Measurements from ENCODE around the gene OSTF1. TPM values are rescaled to one million over a fixed set of nuclear protein-coding genes. Genes with fewer than 3 reads are reported as not detected.
A peak's percentile ranks its signal among the peaks of the same experiment; 100 is the strongest.

The OSTF1 gene
- total and polyA plus RNA-seq, 2 experiments from 2014 or later = 34.9 to 70.9 TPM

GRCh38 chr9:75142202-75142601, 53.9 kb downstream of the OSTF1 start:
- peaks cover 16% of the 10 kb centered on the region for H3F3A ChIP-seq (ENCODE audit: insufficient read depth)
- no peak overlapping the region for H3K4me2 ChIP-seq (ENCODE audit: unreplicated experiment)
- DNase-seq = no peak
- WGBS, 2 experiments (ENCODE audit: low coverage in 1 of 2, low lambda C conversion rate in 2 of 2, missing lambda C conversion rate in 2 of 2) = 95 to 100% methylated on average over 2 of the region's 2 CpGs
- H3K9ac ChIP-seq = no peak overlapping the region
- TF ChIP-seq EZH2 (IDR thresholded peaks at IDR 0.05; ENCODE audit: insufficient read depth, poor library complexity, severe bottlenecking) (no peak), EZH2phosphoT487 (IDR thresholded peaks at IDR 0.05; ENCODE audit: insufficient read depth, low read depth) (no peak)
- peaks cover 15% of the 10 kb centered on the region for H3K4me1 ChIP-seq (ENCODE audit: insufficient read depth)
- no peak overlapping the region for H3K4me3 ChIP-seq
- H2AFZ ChIP-seq = no peak overlapping the region
- H4K20me1 ChIP-seq (ENCODE audit: insufficient read depth) = no peaks in the 10 kb centered on the region
- no peak overlapping the region for H3K27ac ChIP-seq
- no peaks in the 10 kb centered on the region for H3K79me2 ChIP-seq (ENCODE audit: insufficient read depth)
- H3K36me3 ChIP-seq (ENCODE audit: low read depth) = peaks cover 21% of the 10 kb centered on the region
- H3K9me3 ChIP-seq (ENCODE audit: low read depth) = no peaks in the 10 kb centered on the region
- no peaks in the 10 kb centered on the region for H3K27me3 ChIP-seq (replicated peaks; ENCODE audit: insufficient read depth)
- H3K9me2 ChIP-seq (ENCODE audit: insufficient read depth) = no peaks in the 10 kb centered on the region
- in situ Hi-C loops (cut with MboI) = no loop called here

- no peaks in the 10 kb centered on the region for H4K20me1 ChIP-seq (ENCODE audit: insufficient read depth)
- 89 to 96% methylated on average over 3 of the region's 3 CpGs for WGBS, 2 experiments (ENCODE audit: low coverage in 1 of 2, low lambda C conversion rate in 2 of 2, missing lambda C conversion rate in 2 of 2)
Measured at GRCh38 chr9:75146229-75146628, 57.9 kb downstream of the OSTF1 start.

GRCh38 chr9:75147638-75148037, 59.3 kb downstream of the OSTF1 start:
- in situ Hi-C loops (cut with MboI) = no loop called here
- peak overlapping the region; percentile 38 for H3K4me3 ChIP-seq
- H3K27ac ChIP-seq = peak overlapping the region; percentile 65
- no peaks in the 10 kb centered on the region for H3K9me2 ChIP-seq (ENCODE audit: insufficient read depth)
- peaks cover 42% of the 10 kb centered on the region for H3F3A ChIP-seq (ENCODE audit: insufficient read depth)
- H3K27me3 ChIP-seq (replicated peaks; ENCODE audit: insufficient read depth) = no peaks in the 10 kb centered on the region
- 0 out of 2 replicates have a peak overlapping the region, but pooled peaks have one; percentile 23 for H2AFZ ChIP-seq
- H3K79me2 ChIP-seq (ENCODE audit: insufficient read depth) = no peaks in the 10 kb centered on the region
- H3K4me2 ChIP-seq (ENCODE audit: unreplicated experiment) = peak overlapping the region; percentile 77
- H3K4me1 ChIP-seq (ENCODE audit: insufficient read depth) = peaks cover 40% of the 10 kb centered on the region
- peak overlapping the region; percentile 41 for H3K9ac ChIP-seq
- TF ChIP-seq EZH2 (IDR thresholded peaks at IDR 0.05; ENCODE audit: insufficient read depth, poor library complexity, severe bottlenecking) = no peak
- TF ChIP-seq EZH2phosphoT487 (IDR thresholded peaks at IDR 0.05; ENCODE audit: insufficient read depth, low read depth) = no peak
- peaks cover 7% of the 10 kb centered on the region; the same call in 1 of the 2 replicates for H3K36me3 ChIP-seq (ENCODE audit: low read depth)
- no peaks in the 10 kb centered on the region for H4K20me1 ChIP-seq (ENCODE audit: insufficient read depth)
- peak; percentile 46 for DNase-seq
- H3K9me3 ChIP-seq (ENCODE audit: low read depth) = no peaks in the 10 kb centered on the region
- WGBS, 2 experiments (ENCODE audit: low coverage in 1 of 2, low lambda C conversion rate in 2 of 2, missing lambda C conversion rate in 2 of 2) = 1 to 2% methylated on average over 4 of the region's 4 CpGs

More at GRCh38 chr9:75146229-75146628, 57.9 kb downstream of the OSTF1 start:
- H3K4me2 ChIP-seq (ENCODE audit: unreplicated experiment) = no peak overlapping the region
- peak; percentile 62 for DNase-seq
- H3K4me1 ChIP-seq (ENCODE audit: insufficient read depth) = peaks cover 40% of the 10 kb centered on the region
- H3K9me2 ChIP-seq (ENCODE audit: insufficient read depth) = no peaks in the 10 kb centered on the region
- H3K27me3 ChIP-seq (replicated peaks; ENCODE audit: insufficient read depth) = no peaks in the 10 kb centered on the region
- in situ Hi-C loops (cut with MboI) = no loop called here
- H3K27ac ChIP-seq = peak overlapping the region; percentile 35
- no peak for TF ChIP-seq EZH2 (IDR thresholded peaks at IDR 0.05; ENCODE audit: insufficient read depth, poor library complexity, severe bottlenecking)
- no peak overlapping the region for H2AFZ ChIP-seq
- H3F3A ChIP-seq (ENCODE audit: insufficient read depth) = peaks cover 42% of the 10 kb centered on the region
- no peaks in the 10 kb centered on the region for H3K9me3 ChIP-seq (ENCODE audit: low read depth)
- peaks cover 8% of the 10 kb centered on the region; the same call in 1 of the 2 replicates for H3K36me3 ChIP-seq (ENCODE audit: low read depth)
- no peak overlapping the region for H3K4me3 ChIP-seq
- no peak overlapping the region for H3K9ac ChIP-seq
- H3K79me2 ChIP-seq (ENCODE audit: insufficient read depth) = no peaks in the 10 kb centered on the region

GRCh38 chr9:75148561-75148960, 60.2 kb downstream of the OSTF1 start:
- 0 out of 2 replicates have a peak overlapping the region, but pooled peaks have one; percentile 22 for H3K4me3 ChIP-seq
- no peaks in the 10 kb centered on the region for H3K79me2 ChIP-seq (ENCODE audit: insufficient read depth)
- TF ChIP-seq EZH2phosphoT487 (IDR thresholded peaks at IDR 0.05; ENCODE audit: insufficient read depth, low read depth) (no peak), EZH2 (IDR thresholded peaks at IDR 0.05; ENCODE audit: insufficient read depth, poor library complexity, severe bottlenecking) (no peak)
- H3K36me3 ChIP-seq (ENCODE audit: low read depth) = no peaks in the 10 kb centered on the region; the same call in 1 of the 2 replicates
- H3K4me1 ChIP-seq (ENCODE audit: insufficient read depth) = peaks cover 40% of the 10 kb centered on the region
- H3F3A ChIP-seq (ENCODE audit: insufficient read depth) = peaks cover 42% of the 10 kb centered on the region
- peak; percentile 90 for DNase-seq
- H4K20me1 ChIP-seq (ENCODE audit: insufficient read depth) = no peaks in the 10 kb centered on the region
- in situ Hi-C loops (cut with MboI) = no loop called here
- no peaks in the 10 kb centered on the region for H3K9me3 ChIP-seq (ENCODE audit: low read depth)
- H3K4me2 ChIP-seq (ENCODE audit: unreplicated experiment) = peak overlapping the region; percentile 50
- no peak overlapping the region for H2AFZ ChIP-seq
- no peaks in the 10 kb centered on the region for H3K27me3 ChIP-seq (replicated peaks; ENCODE audit: insufficient read depth)
- H3K27ac ChIP-seq = peak overlapping the region; percentile 65
- H3K9me2 ChIP-seq (ENCODE audit: insufficient read depth) = no peaks in the 10 kb centered on the region
- H3K9ac ChIP-seq = peak overlapping the region; percentile 33; the same call in 1 of the 2 replicates
- WGBS, 2 experiments (ENCODE audit: low coverage in 1 of 2, low lambda C conversion rate in 2 of 2, missing lambda C conversion rate in 2 of 2) = 8 to 29% methylated on average over 1 of the region's 1 CpG

All from GM23248 (cell line).